NCI-H345 treated with DMSO at 0.1 percent for 48 hours (cell line): ENCODE data around the gene LRRK1.

Source experiments
- DNase-seq: peaks from one replicate; lab custom pipeline; 2025; ENCODE audit not compliant: unreplicated experiment; lab: John Stamatoyannopoulos, UW

The LRRK1 gene

DNA sequence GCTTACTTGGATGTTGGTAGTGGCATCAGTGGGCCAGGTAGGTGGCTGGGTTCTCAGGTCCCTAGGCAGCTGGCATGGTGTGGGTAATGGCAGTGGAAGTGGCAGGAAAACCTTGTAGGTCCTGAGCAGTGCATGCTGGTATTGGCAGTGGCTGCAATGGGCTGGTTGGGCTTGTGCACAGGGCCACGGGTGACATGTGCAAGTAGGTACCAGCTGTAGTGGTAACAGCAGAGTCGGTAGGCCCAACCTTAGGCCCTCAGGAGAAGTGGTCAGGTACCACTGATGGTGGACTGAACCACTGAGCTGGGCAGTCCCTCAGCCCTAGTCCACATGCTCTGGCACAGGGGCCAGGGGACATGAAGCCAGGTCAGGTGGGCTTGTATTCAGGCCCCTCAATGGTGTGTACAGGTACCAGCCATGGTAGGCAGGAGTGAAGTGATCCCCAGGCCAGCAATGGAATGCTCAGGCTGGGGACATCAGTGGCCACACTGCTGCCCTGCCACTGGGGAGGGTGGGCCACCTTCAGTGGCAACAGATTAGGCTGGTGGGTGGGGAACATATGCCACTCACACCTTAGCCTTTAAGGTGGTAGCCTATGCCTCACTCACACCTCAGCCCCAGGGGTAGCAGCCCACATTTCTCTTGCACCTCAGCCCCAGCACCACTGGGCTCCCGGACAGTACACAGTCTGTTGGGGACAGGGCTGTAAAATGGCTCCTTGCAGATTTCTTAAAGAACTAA, 118.1 kb downstream of the LRRK1 start:
- DNase-seq = no peak

DNA sequence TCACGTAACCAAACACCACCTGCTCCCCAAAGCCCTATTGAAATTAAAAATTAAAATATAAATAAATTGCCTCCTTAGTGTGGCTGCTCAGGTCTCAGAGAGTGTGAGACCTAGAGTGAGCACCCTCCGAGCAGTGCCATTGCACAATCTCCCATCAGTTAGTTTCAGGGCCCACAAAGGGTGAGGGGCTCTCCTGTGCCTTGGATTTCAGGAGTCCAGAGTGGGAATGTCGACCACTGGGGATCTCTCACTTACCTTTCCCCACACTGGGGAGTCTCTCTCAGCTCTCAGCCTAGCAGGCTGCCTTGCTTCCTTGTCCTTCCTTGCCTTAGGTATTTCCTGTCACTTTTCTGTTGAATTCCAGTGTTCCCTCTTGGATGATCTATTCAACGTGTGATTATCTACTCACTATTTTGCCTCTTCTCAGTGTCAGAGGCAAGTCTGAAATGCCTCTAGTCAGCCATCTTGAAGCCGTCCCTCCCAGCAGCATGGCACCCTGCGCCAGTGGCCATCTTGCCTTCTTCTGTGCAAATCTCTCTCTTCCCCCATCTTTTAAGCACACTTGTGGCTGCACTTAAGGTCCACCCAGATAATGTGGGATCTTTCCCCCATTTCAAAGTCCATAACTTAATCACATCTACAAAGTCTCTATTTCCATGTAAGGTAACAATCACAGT, 119.3 kb downstream of the LRRK1 start:
- no peak for DNase-seq

DNA sequence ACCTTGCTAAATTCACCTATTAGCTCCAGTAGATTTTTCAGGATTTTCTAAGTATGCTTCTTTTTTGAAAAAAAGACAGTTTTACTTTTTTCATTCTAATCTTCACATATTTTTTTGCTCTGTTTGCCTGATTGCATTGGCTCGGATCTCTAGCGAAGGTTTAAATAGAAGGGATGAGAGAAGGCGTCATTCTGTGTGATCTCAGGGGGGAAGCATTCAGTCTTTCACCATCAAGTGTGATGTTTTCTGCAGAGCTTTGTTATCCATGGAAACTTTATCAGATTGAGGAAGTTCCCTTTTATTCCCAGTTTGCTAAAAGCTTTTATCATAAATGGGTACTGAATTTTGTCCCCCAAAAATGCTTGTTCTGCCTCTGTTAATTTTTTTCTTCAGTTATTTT, 120.3 kb downstream of the LRRK1 start:
- no peak for DNase-seq

DNA sequence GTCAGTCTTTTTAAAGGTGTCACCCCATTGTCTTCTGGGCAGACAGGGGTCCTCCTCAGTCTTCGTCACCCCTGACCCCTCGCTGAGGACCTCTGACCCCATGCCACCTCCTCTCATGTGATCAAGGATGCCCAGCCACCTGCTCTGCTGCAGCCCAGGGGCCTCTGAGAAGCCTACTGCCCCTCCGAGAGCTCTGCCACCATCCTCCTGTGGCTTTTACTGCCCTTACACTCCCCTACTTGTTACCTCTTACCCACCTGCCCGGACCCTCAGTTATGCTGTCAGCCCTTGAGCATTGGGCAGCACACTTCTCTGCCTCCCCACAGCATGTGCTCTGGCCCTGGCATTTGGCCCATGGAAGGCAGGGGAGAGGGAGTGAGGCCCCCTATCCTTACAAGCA, 123.2 kb downstream of the LRRK1 start:
- DNase-seq = no peak

DNA sequence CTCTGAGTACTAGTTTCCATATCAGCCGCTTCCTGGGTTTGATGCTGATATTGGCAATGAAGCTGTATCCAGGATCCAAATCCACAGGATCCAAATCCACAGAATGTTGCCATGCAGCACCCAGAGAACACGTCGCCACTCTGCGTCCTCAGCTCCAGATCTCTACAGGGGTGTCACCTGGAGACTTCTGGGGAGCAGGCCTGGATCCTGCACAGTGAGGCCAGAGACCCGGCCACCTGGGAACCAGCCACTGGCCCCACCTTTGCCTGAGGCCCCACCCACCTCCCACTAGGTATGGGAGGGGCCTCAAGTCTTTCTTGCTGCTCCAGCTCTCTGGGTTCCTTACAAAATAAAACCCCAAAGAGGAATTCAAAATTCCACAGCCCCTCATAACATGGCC, 123.9 kb downstream of the LRRK1 start:
- DNase-seq = no peak

DNA sequence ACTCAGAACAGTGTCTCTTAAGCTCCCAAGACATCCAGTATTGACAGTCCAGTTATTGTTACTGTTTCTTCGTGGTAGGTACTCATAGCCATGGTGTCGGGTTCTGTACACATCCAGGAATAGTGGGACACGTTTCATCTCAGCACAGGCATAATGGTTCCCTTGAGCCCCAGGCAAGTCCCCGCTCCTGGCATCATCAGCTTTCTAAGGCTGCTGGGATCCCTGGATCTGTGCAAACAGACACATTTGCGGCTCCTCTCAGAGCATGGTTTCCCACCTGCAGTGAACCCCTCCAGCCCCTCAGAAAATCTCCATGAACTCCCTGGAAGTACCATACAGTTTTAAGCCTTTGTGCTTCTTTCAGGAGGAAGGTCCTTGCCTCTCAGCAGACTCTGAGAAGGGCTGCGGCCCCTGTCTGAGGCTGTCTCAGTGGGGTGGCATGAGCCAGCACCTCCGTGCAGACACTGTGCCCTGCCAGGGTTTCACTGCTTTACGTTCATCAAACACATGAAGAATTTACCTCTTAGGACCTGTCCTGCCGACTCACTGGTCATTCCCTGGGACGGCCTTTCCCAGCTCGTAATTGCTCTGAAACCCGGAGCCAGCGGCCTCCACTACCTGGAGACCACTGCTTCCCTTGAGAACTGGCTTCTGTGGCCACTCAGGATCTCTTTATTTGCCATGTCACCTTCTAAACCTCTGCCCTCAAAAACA, 124.9 kb downstream of the LRRK1 start:
- DNase-seq = no peak

DNA sequence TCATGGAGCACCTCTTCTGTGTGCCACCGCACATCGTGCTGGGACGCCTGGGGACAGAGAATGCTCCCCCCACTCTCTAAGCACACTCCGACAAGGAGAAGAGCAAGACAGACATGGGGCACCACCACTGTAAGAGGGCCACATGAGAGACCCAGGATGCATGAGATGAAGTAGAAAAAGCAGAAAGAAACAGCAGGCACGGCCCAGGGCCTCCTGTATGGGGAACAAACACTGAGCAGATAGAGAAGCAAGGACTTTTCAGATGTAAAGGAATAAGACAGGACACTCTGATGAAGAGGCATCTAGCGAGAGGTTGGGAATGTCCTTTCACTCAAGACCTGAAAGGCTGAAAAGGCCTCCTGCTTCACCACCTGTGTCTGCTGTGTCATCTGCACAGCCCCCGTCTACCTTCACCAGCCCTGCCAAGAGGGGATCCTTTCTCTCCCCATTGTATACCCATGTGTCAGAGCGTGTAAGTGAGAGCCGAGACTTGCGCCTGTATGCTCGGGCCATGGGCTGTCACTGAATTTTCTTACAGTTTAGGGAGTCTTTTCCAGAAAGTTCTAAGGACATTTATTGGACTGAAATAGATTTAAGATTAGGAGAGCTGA, 125.6 kb downstream of the LRRK1 start:
- DNase-seq = no peak

DNA sequence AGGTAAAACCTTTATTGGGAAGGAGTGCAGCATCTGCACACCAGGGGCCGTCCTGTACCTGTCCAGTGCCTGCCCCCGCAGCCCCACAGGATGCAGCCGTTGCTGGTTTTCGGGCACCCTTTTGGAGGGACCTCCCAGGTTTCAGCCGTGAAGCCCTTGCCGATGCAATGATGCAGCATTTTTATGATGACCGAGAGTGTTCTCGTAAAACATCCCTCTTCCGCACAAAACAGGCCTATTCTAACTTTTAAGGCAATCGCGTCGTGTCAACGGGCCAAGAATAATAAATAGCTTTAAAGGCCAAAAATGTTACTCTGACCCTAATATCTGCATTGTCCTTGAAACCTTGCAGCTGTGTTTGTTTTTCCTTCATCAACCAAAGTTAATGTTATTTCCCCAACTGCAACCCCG, 126.1 kb downstream of the LRRK1 start:
- DNase-seq = no peak

DNA sequence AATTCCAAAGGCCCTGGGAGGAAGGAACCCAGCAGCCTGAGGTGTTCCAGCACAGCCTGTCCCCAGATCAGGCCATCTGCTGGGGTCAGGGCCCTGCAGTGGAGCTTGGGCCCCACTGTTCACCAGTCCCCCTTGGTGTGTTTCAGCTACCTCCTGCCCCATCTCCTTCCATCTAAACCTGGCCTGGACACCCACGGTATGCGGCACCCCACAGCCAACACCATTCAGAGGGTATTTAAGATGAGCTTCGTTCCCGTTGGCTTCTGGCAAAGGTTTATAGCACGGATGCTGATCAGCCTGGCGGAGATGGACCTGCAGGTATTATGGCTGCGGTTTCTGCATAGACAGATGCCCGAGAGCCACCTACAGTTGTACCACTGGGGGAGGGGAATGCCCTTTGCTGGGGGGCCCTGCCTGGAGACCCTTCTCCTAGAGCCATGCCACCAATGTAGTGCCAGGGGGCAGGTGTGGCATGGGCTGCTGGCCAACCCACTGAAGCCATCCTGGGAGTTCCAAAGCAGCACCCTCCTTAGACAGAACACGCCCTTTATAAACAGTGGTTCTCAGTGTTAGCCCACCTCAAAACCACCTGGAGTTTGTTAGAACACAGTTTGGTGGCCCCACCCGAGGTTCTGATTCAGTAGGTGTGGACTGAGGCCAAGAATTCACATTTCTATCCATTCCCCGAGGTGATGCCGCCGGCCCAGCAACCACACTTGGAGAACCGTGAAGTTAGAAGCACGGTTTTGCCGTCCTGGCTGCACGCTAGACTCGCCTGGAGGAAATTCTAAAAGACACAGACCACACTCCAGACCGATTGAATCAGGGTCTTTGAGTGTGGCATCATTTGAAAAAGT, 126.9 kb downstream of the LRRK1 start:
- no peak for DNase-seq

DNA sequence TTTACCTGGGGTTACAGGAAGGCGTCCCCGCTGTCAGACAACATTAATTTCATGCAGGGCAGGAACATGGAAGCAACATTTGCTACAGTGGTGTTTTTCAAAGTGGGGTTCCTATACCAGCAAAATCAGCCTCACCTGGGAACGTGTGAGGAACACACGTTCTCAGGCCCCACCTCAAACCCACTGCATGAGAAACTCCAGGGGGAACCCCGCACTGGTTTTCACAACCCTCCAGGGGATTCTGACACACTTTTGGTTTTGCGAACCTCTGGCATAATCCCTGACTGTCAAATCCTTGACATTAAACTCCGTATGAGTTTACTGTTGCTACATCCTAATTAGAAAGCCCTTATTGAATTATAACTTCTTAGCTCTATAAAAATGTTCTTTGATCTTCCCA, 127.7 kb downstream of the LRRK1 start:
- no peak for DNase-seq

DNA sequence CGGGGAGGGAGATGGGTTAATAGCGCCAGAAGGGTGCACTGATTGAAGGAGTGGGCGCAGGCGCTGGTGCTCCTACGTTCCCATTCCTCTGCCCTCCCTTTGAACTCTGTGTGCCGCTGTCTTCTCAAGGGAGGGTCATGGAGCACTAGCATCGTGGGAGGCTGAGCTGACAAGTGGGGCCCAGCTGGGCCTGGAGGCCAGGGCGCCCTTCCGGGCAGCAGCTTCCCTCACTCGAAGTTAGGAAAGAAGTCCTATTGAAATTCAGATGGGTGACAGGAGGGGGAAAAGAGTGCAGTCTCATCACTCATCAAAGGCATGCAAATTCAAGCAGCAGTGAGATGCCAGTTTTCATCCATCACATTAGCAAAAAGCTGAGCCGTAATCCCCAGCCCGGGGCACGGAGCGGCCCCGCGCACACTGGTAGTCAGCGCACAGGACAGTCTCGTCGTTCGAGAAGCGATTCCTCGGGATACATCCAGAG, 128.2 kb downstream of the LRRK1 start:
- DNase-seq = no peak

DNA sequence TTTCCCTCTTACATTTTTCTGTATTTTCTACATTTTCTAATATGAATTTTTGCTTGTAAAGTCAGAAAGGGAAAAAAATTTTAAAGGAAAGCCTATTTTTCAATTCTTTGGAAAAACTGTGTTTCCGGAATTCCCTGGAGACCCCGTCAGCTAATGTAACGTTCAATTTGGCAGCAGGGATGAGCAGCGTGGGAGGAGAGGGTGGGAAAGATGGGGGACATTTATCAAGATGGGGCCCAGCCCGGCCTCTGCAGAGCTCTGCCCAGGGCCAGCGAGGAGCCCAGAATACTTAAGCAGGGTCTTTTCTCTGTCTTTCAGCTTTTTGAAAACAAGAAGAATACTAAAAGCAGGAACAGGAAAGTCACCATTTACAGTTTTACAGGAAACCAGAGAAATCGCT, 129.0 kb downstream of the LRRK1 start:
- DNase-seq = no peak

DNA sequence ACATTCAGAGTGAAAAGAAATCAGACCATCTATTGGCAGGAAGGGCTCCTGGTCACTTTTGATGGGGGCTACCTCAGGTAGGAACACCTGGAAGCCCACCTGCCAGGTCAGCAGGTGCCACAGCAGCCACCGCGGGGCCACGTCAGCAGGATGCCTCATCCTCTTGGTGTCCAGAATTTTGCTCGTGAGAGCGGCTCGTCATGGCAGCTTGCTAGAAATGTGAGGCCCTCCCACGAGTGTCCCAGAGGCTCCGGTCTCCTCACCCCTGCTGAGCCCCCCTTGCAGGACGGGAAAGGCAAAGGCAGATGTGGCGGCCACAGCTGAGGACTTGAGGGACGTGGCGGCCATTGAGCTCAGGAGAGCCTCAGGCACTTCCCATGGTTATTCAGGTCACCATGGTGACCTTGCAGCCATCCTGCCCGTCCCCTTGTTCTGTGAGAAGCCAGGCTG, 129.4 kb downstream of the LRRK1 start:
- DNase-seq = no peak

DNA sequence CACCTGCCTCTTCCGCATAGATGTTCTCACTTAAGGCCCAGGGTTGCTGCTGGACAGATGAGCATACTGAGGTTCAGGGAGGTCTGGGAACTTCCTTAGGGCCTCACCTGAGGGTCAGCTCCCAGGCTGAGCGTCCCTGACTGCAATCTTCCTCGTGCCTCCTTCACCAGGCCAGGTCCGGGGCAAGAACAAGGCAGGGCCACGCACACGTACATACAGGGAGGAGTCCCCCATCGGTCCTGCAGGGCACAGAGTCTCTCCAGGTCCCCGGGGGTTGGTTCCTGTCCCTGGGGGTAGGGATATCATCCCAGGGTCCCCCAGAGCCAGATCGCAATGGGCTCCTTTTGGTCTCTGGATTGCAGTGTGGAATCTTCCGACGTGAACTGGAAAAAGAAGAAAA, 130.1 kb downstream of the LRRK1 start:
- no peak for DNase-seq

DNA sequence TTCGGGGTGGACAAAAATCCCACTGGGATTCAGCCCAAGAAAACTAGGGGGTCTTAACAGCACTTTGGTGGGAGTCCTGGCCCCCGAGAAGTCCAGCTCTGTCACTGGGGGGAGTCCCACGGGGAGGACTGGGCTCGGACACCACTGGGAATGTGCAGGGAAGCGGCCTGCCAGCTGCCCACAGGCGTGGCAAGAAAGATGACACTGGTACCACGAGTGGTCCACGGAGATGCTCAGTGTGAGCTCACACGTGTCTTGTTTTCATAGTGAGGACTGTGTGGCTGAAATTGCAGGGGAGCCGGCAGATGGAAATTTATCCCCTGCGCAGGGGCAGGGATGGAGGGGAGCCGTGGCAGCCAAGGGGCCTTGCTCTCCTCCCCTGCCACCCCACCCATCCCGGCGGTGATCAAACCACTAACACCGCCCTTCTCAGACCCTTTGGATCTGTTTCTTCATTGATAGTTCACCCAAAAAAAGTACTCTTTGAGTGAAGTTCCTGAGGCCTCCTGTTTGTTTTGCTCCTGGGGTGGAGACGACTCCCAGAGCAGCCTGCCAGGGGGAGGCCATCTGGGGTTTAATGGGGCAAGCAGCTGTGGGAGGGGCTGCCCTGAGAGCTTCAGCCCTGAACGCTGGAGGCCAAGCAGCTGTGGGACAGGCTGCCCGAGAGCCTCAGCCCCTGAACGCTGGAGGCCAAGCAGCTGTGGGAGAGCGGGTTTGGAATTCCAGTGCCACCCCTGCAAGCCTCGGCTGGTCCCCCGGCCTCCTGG, 130.9 kb downstream of the LRRK1 start:
- no peak for DNase-seq

DNA sequence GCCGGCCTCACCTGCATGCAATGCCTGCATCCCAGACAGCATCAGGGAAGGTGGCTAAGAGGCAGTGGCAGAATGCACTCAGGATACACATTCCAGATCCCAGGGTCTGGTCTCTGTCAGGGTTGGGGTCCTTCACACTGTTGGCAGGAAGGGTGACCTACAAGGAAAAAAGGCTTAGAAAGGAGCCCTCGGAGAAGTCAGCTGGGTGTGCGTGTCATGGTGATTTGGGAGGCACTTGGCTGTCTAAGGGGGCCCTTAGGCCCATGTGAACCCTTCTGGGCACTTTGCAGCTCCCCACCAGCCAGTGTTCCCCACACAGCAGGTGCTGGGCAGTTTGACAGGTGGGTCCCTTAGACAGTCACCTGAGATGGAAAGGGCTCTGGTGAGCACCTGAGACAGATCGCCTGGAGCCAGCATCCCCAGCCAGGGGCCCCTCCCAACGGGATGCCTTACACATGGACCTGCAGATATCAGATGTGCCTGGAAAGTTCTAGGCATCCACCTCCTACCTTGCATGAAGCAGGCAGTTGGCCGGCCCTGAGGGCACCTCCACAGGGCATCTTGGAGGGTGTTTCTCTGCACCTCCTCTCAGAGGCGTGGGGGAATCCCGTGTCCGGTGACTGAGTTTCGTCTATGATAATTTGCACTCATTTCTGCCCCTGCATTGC, 131.6 kb downstream of the LRRK1 start:
- no peak for DNase-seq

DNA sequence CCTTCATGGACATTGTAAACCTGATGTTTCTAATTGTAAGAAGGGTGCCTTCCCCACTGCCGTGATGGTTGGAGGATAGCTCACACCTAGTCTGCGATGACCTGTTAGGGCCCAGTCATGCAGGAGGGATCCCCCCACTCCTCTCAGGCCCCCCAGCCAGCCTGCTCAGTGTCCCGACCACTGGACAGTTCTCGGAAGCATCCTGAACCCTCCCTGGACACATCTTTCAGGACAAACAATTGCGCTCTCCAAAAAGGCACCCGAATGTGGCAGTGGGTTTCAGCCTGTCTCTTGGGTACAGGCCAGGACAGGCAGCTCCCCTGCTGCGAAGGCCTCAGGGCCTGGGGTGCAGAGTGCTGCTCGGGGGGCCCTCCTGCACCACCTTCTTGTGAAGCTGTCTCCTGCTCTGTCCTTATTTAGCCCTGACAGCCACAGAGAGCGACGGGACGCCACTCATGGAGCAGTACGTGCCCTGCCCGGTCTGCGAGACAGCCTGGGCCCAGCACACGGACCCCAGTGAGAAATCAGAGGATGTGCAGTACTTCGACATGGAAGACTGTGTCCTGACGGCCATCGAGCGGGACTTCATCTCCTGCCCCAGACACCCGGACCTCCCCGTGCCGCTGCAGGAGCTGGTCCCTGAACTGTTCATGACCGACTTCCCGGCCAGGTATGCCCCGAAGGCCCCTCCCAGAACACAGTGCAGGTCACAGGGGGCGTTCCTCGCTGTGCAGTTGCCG, 132.3 kb downstream of the LRRK1 start:
- DNase-seq = no peak

DNA sequence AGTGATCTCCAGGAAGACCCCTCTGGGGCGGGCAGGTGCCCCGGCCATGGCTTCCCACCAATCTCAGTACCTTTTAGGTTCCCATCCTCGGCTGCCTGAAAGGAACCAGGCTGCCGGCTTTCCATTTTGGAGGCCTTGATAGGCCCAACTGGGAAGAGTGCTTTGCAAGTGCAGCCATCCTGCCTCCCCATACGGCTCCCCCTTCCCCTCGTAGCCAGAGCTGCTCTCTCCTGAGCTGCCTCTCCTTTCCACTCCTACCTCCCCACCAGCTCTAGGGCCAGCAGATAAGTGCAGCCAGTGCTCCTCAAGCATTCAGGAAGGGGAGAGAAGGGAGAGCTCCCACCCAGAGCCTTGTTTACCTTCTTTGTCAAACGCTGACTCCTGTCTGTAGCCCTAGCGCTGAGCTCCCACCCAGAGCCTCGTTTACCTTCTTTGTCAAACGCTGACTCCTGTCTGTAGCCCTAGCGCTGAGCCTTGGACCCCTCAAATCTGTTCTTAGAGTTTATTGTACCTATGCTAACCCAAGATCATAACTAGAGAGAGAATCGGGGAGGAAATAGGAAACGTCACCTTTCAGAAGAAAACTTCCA, 133.0 kb downstream of the LRRK1 start:
- no peak for DNase-seq
